ENCODE measurements around the gene CLDN25. TPM values are rescaled to one million over a fixed set of nuclear protein-coding genes. Genes with fewer than 3 reads are reported as not detected.

Gene CLDN25
- polyA plus RNA-seq, 1 of the 3 experiments (the other 2 are of a cell fraction): not detected

DNA sequence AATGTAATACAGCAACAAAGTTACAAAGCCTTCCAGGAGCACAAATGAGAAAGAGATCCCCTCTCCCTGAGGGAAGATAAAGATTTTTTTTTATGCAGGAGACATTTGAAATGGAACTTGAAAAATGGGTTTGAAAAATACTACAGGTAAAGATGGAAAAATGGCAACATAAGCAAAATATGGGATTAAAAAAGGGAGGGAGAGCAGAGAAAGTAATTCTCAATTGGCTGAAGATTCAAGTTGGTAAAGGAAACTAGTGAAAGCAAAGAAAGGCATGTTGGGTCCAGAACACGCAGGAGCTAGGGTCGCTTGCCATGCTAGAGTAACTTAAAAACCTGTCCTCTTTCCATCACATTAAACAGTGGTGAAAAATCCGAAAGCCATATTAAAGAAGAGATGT is 7.6 kb upstream of the CLDN25 start:
- Histone ChIP-seq H3K36me3 (replicated peaks in 1 of 2; ENCODE audit: control insufficient read depth in 1 of 2, insufficient read depth in 2 of 2, low read length in 1 of 2) (peaks cover 17 to 26% of the 10 kb centered on the region in 2 experiments), H3K27ac (ENCODE audit: low read depth in 2 of 2, low read length in 1 of 2) (no peak overlapping the region), H3K9ac (no peak overlapping the region), H3F3A (replicated peaks; ENCODE audit: insufficient read depth) (no peaks in the 10 kb centered on the region), H3K9me2 (no peaks in the 10 kb centered on the region), H3K9me3 (no peaks in the 10 kb centered on the region), H3K27me3 (ENCODE audit: insufficient read depth) (no peaks in the 10 kb centered on the region), H3K4me3 (ENCODE audit: low read depth in 2 of 2, low read length in 1 of 2) (no peak overlapping the region; a peak in 1 of 4 replicates), H2AFZ (ENCODE audit: low read depth) (no peak overlapping the region), H3K4me2 (peak overlapping the region; percentile 80), H3K79me2 (ENCODE audit: insufficient read depth) (peaks cover 53% of the 10 kb centered on the region), H3K4me1 (ENCODE audit: control insufficient read depth in 1 of 2, insufficient read depth in 2 of 2, low read depth in 1 of 2, low read length in 1 of 2) (peaks cover 3% of the 10 kb centered on the region in 2 experiments; a peak in 3 of 4 replicates), H4K20me1 (ENCODE audit: insufficient read depth) (no peaks in the 10 kb centered on the region)
- DNase-seq: no peak
- POLR2A ChIA-PET: interaction anchor here (1.4 kb wide), 1 partner anchor 14 kb away, joined by 4 read pairs; no protein-coding TSS in a partner anchor
- WGBS (ENCODE audit: low lambda C conversion rate): 69% methylated on average over 3 of the region's 3 CpGs
- CTCF ChIA-PET: interaction anchor here (1.0 to 1.5 kb wide), 2 partner anchors 24 to 463 kb away, joined by 3 read pairs; no protein-coding TSS in a partner anchor
- TF ChIP-seq NFIC (IDR thresholded peaks at IDR 0.05; ENCODE audit: borderline replicate concordance): no peak
- no peak for TF ChIP-seq NRF1 (IDR thresholded peaks at IDR 0.05; ENCODE audit: low read depth, low read length)
- TF ChIP-seq, protein P1, sequence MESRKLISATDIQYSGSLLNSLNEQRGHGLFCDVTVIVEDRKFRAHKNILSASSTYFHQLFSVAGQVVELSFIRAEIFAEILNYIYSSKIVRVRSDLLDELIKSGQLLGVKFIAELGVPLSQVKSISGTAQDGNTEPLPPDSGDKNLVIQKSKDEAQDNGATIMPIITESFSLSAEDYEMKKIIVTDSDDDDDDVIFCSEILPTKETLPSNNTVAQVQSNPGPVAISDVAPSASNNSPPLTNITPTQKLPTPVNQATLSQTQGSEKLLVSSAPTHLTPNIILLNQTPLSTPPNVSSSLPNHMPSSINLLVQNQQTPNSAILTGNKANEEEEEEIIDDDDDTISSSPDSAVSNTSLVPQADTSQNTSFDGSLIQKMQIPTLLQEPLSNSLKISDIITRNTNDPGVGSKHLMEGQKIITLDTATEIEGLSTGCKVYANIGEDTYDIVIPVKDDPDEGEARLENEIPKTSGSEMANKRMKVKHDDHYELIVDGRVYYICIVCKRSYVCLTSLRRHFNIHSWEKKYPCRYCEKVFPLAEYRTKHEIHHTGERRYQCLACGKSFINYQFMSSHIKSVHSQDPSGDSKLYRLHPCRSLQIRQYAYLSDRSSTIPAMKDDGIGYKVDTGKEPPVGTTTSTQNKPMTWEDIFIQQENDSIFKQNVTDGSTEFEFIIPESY (IDR thresholded peaks at IDR 0.05; ENCODE audit: borderline replicate concordance, low read depth): no peak
- TF ChIP-seq, protein P2, sequence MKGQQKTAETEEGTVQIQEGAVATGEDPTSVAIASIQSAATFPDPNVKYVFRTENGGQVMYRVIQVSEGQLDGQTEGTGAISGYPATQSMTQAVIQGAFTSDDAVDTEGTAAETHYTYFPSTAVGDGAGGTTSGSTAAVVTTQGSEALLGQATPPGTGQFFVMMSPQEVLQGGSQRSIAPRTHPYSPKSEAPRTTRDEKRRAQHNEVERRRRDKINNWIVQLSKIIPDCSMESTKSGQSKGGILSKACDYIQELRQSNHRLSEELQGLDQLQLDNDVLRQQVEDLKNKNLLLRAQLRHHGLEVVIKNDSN (IDR thresholded peaks at IDR 0.05; ENCODE audit: borderline replicate concordance, low read depth): no peak
- no peak for TF ChIP-seq RAD21 (IDR thresholded peaks at IDR 0.05; ENCODE audit: low read length)
- TF ChIP-seq CHD2 (IDR thresholded peaks at IDR 0.05; ENCODE audit: low read length, partially characterized antibody): no peak
- no peak for TF ChIP-seq GATA2 (CRISPR knock-in tag; IDR thresholded peaks at IDR 0.05)
- no peak for TF ChIP-seq RXRA (IDR thresholded peaks at IDR 0.05; ENCODE audit: borderline replicate concordance, low read depth)

DNA sequence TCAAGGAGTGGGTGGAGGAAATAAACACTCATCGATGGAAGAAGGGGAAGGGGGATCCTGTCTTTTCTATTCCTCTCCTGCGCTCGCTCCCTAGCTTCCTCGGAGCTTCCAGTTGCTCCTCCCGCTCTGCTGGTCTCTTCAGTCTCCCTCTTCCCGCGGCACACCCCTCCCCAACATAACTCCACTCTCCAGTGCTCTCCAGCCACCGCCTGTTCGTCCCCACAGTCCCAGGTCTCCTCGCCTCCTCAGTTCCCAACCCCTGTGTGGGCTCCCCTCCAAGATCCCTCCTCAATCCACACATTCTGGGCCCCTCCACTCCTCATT is 6.5 kb upstream of the CLDN25 start:
- H2AFZ ChIP-seq (ENCODE audit: low read depth): peak overlapping the region; percentile 84
- 0% methylated on average over 10 of the region's 10 CpGs for WGBS (ENCODE audit: low lambda C conversion rate)
- H3K36me3 ChIP-seq (replicated peaks in 1 of 2; ENCODE audit: control insufficient read depth in 1 of 2, insufficient read depth in 2 of 2, low read length in 1 of 2): peaks cover 7 to 16% of the 10 kb centered on the region in 2 experiments
- H3K27me3 ChIP-seq (ENCODE audit: insufficient read depth): no peaks in the 10 kb centered on the region
- ChIA-PET POLR2A (interaction anchor here (1.4 kb wide), 1 partner anchor 15 kb away, joined by 4 read pairs; no protein-coding TSS in a partner anchor), CTCF (interaction anchor here (0.6 to 1.6 kb wide), 30 partner anchors 9 to 816 kb away, joined by 3 to 12 read pairs (median 4); partner anchors contain the start of gene USP28)
- H3F3A ChIP-seq (replicated peaks; ENCODE audit: insufficient read depth): no peaks in the 10 kb centered on the region
- peak overlapping the region; percentile 87 for H3K9ac ChIP-seq
- H3K4me1 ChIP-seq (ENCODE audit: control insufficient read depth in 1 of 2, insufficient read depth in 2 of 2, low read depth in 1 of 2, low read length in 1 of 2): peaks cover 3 to 5% of the 10 kb centered on the region in 2 experiments; a peak in 3 of 4 replicates
- peak overlapping the region; percentile 76 to 89 for H3K4me3 ChIP-seq (ENCODE audit: low read depth in 2 of 2, low read length in 1 of 2)
- peaks cover 42% of the 10 kb centered on the region for H3K79me2 ChIP-seq (ENCODE audit: insufficient read depth)
- no peaks in the 10 kb centered on the region for H3K9me2 ChIP-seq
- DNase-seq: no peak
- TF ChIP-seq, protein P3, sequence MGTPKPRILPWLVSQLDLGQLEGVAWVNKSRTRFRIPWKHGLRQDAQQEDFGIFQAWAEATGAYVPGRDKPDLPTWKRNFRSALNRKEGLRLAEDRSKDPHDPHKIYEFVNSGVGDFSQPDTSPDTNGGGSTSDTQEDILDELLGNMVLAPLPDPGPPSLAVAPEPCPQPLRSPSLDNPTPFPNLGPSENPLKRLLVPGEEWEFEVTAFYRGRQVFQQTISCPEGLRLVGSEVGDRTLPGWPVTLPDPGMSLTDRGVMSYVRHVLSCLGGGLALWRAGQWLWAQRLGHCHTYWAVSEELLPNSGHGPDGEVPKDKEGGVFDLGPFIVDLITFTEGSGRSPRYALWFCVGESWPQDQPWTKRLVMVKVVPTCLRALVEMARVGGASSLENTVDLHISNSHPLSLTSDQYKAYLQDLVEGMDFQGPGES (IDR thresholded peaks at IDR 0.05; ENCODE audit: low read depth, low read length): no peak
- no peak for TF ChIP-seq SIN3A (IDR thresholded peaks at IDR 0.05; ENCODE audit: borderline replicate concordance, low read depth, low read length)
- TF ChIP-seq, protein P2 (IDR thresholded peaks at IDR 0.05; ENCODE audit: borderline replicate concordance, low read depth): no peak
- no peak for TF ChIP-seq SMC3 (IDR thresholded peaks at IDR 0.05; ENCODE audit: low read depth, low read length)
- no peak for TF ChIP-seq EP300 (IDR thresholded peaks at IDR 0.05; ENCODE audit: borderline replicate concordance in 1 of 2, low read depth in 1 of 2, low read length in 1 of 2)
- TF ChIP-seq TCF12 (IDR thresholded peaks at IDR 0.05): no peak
- TF ChIP-seq, protein P4, sequence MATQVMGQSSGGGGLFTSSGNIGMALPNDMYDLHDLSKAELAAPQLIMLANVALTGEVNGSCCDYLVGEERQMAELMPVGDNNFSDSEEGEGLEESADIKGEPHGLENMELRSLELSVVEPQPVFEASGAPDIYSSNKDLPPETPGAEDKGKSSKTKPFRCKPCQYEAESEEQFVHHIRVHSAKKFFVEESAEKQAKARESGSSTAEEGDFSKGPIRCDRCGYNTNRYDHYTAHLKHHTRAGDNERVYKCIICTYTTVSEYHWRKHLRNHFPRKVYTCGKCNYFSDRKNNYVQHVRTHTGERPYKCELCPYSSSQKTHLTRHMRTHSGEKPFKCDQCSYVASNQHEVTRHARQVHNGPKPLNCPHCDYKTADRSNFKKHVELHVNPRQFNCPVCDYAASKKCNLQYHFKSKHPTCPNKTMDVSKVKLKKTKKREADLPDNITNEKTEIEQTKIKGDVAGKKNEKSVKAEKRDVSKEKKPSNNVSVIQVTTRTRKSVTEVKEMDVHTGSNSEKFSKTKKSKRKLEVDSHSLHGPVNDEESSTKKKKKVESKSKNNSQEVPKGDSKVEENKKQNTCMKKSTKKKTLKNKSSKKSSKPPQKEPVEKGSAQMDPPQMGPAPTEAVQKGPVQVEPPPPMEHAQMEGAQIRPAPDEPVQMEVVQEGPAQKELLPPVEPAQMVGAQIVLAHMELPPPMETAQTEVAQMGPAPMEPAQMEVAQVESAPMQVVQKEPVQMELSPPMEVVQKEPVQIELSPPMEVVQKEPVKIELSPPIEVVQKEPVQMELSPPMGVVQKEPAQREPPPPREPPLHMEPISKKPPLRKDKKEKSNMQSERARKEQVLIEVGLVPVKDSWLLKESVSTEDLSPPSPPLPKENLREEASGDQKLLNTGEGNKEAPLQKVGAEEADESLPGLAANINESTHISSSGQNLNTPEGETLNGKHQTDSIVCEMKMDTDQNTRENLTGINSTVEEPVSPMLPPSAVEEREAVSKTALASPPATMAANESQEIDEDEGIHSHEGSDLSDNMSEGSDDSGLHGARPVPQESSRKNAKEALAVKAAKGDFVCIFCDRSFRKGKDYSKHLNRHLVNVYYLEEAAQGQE (IDR thresholded peaks at IDR 0.05; ENCODE audit: low read depth, low read length): no peak
- TF ChIP-seq, protein P5, sequence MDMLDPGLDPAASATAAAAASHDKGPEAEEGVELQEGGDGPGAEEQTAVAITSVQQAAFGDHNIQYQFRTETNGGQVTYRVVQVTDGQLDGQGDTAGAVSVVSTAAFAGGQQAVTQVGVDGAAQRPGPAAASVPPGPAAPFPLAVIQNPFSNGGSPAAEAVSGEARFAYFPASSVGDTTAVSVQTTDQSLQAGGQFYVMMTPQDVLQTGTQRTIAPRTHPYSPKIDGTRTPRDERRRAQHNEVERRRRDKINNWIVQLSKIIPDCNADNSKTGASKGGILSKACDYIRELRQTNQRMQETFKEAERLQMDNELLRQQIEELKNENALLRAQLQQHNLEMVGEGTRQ (IDR thresholded peaks at IDR 0.05; ENCODE audit: borderline replicate concordance, low read depth, low read length): no peak
- H4K20me1 ChIP-seq (ENCODE audit: insufficient read depth): no peaks in the 10 kb centered on the region
- peak overlapping the region; percentile 58 to 60; a peak in 2 of 4 replicates for H3K27ac ChIP-seq (ENCODE audit: low read depth in 2 of 2, low read length in 1 of 2)
- H3K9me3 ChIP-seq: no peaks in the 10 kb centered on the region
- peak overlapping the region; percentile 80 for H3K4me2 ChIP-seq

All from SK-N-SH (cell line).